Hepatocyte (in vitro differentiated cells): ENCODE data around the gene EPRS1. TPM values are rescaled to one million over a fixed set of nuclear protein-coding genes. Genes with fewer than 3 reads are reported as not detected.

Experiments
- DNase-seq: peaks from one replicate; pipeline ENCODE4 v3.0.0-alpha.2; 2016; ENCODE audit warnings: low spot score
- H2AFZ ChIP-seq: fragments of 200-600 bp; sonication (generic); 2 replicates; pipeline ENCODE4 v1.6.0; 2016; ENCODE audit warnings: antibody characterized with exemption, mild to moderate bottlenecking
- H3K27ac ChIP-seq: fragments of 200-600 bp; sonication (generic); 2 replicates; pipeline ENCODE4 v1.5.1; 2016; ENCODE audit warnings: mild to moderate bottlenecking
- H3K27me3 ChIP-seq: fragments of 200-600 bp; sonication (generic); 2 replicates; pipeline ENCODE4 v1.6.1; 2016
- H3K36me3 ChIP-seq: fragments of 200-600 bp; sonication (generic); replicated peaks from 2 replicates; pipeline ENCODE4 v1.5.1; 2016; ENCODE audit warnings: low read depth; ENCODE audit not compliant: insufficient read depth
- H3K4me1 ChIP-seq: fragments of 200-600 bp; sonication (generic); 2 replicates; pipeline ENCODE4 v1.5.1; 2016; ENCODE audit warnings: mild to moderate bottlenecking, moderate library complexity; ENCODE audit not compliant: insufficient read depth
- H3K4me2 ChIP-seq: fragments of 200-600 bp; sonication (generic); 2 replicates; pipeline ENCODE4 v1.6.0; 2016
- H3K4me3 ChIP-seq: fragments of 200-600 bp; sonication (generic); 2 replicates; pipeline ENCODE4 v1.5.1; 2016; ENCODE audit warnings: mild to moderate bottlenecking
- H3K79me2 ChIP-seq: fragments of 200-600 bp; sonication (generic); 2 replicates; pipeline ENCODE4 v1.6.0; 2017; ENCODE audit warnings: mild to moderate bottlenecking
- H3K9me2 ChIP-seq: fragments of 200-600 bp; sonication (generic); replicated peaks from 2 replicates; pipeline ENCODE4 v1.6.0; 2017; ENCODE audit warnings: mild to moderate bottlenecking; ENCODE audit not compliant: insufficient read depth
- H3K9me3 ChIP-seq: fragments of 200-600 bp; sonication (generic); 2 replicates; pipeline ENCODE4 v1.5.1; 2016; ENCODE audit warnings: low read depth, mild to moderate bottlenecking
- H4K20me1 ChIP-seq: fragments of 200-600 bp; sonication (generic); 2 replicates; pipeline ENCODE4 v1.6.0; 2016; ENCODE audit warnings: mild to moderate bottlenecking; ENCODE audit not compliant: insufficient read depth, poor library complexity, severe bottlenecking
- EZH2 ChIP-seq: fragments of 200-600 bp; sonication (generic); IDR thresholded peaks from 2 replicates; pipeline ENCODE4 v1.6.1; 2016; ENCODE audit warnings: antibody characterized with exemption, mild to moderate bottlenecking, borderline replicate concordance
- EZH2phosphoT487 ChIP-seq: fragments of 200-600 bp; sonication (generic); IDR thresholded peaks from one replicate; pipeline ENCODE4 v1.6.1; 2018; ENCODE audit warnings: antibody characterized with exemption, mild to moderate bottlenecking, low read depth, moderate library complexity; ENCODE audit not compliant: unreplicated experiment, severe bottlenecking
- WGBS: methylation state at CpG from one replicate; pipeline ENCODE4 v1.1.6; 2016; ENCODE audit warnings: low lambda C conversion rate; ENCODE audit errors: missing lambda C conversion rate; 5-methylcytosine and 5-hydroxymethylcytosine counted together
- polyA plus RNA-seq: library from polyadenylated mRNA; unstranded; fragments of >200 nt; fragmentation: Nextera tagmentation; extraction: Ambion mirVana; gene quantifications from 2 replicates; pipeline ENCODE4 v1.2.1, GENCODE V29; 2016
- total RNA-seq: library from RNA; depleted of rRNA; stranded (reverse); fragments of >200 nt; gene quantifications from 2 replicates; pipeline ENCODE4 v1.2.3, GENCODE V29; 2014
- TF ChIP-seq, protein P1 (sequence below): fragments of 200-600 bp; sonication (generic); IDR thresholded peaks from 2 replicates; pipeline ENCODE4 v1.5.1; 2016; ENCODE audit warnings: antibody characterized with exemption, mild to moderate bottlenecking; ENCODE audit not compliant: poor library complexity

The EPRS1 gene
- total and polyA plus RNA-seq, 2 experiments from 2014 or later, result 49.7 to 66.3 TPM

- no peaks in the 10 kb centered on the region for H3K9me3 ChIP-seq
- WGBS, result 51% methylated on average over 3 of the region's 3 CpGs
- DNase-seq, result no peak
- TF ChIP-seq, protein P1, sequence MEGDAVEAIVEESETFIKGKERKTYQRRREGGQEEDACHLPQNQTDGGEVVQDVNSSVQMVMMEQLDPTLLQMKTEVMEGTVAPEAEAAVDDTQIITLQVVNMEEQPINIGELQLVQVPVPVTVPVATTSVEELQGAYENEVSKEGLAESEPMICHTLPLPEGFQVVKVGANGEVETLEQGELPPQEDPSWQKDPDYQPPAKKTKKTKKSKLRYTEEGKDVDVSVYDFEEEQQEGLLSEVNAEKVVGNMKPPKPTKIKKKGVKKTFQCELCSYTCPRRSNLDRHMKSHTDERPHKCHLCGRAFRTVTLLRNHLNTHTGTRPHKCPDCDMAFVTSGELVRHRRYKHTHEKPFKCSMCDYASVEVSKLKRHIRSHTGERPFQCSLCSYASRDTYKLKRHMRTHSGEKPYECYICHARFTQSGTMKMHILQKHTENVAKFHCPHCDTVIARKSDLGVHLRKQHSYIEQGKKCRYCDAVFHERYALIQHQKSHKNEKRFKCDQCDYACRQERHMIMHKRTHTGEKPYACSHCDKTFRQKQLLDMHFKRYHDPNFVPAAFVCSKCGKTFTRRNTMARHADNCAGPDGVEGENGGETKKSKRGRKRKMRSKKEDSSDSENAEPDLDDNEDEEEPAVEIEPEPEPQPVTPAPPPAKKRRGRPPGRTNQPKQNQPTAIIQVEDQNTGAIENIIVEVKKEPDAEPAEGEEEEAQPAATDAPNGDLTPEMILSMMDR, result no peak
- TF ChIP-seq EZH2phosphoT487 (no peak), EZH2 (no peak)
- no peaks in the 10 kb centered on the region for H3K36me3 ChIP-seq
- no peak overlapping the region for H3K27ac ChIP-seq
- no peaks in the 10 kb centered on the region for H3K27me3 ChIP-seq
- H2AFZ ChIP-seq, result no peak overlapping the region
- H3K79me2 ChIP-seq, result no peaks in the 10 kb centered on the region
- no peak overlapping the region for H3K4me2 ChIP-seq
- H3K4me1 ChIP-seq, result no peaks in the 10 kb centered on the region
- no peaks in the 10 kb centered on the region for H3K9me2 ChIP-seq
- H4K20me1 ChIP-seq, result no peaks in the 10 kb centered on the region
- H3K4me3 ChIP-seq, result no peak overlapping the region
Observed at GRCh38 chr1:220012259-220012658, 34.0 kb downstream of the EPRS1 start.

GRCh38 chr1:220011620-220012019 is 34.7 kb downstream of the EPRS1 start:
- Histone ChIP-seq H3K36me3 (no peaks in the 10 kb centered on the region), H3K4me2 (no peak overlapping the region), H3K4me1 (no peaks in the 10 kb centered on the region), H3K4me3 (no peak overlapping the region), H3K27me3 (no peaks in the 10 kb centered on the region), H3K27ac (no peak overlapping the region), H2AFZ (no peak overlapping the region), H4K20me1 (no peaks in the 10 kb centered on the region), H3K9me3 (no peaks in the 10 kb centered on the region), H3K9me2 (no peaks in the 10 kb centered on the region), H3K79me2 (no peaks in the 10 kb centered on the region)
- DNase-seq, result no peak
- TF ChIP-seq EZH2phosphoT487 (no peak), EZH2 (no peak)
- TF ChIP-seq, protein P1, result no peak

GRCh38 chr1:220007438-220007837 is 38.9 kb downstream of the EPRS1 start:
- H3K4me3 ChIP-seq, result no peak overlapping the region
- H3K27ac ChIP-seq, result no peak overlapping the region
- no peak overlapping the region for H2AFZ ChIP-seq
- no peaks in the 10 kb centered on the region for H3K4me1 ChIP-seq
- no peaks in the 10 kb centered on the region for H3K9me2 ChIP-seq
- TF ChIP-seq EZH2, result no peak
- no peak for TF ChIP-seq EZH2phosphoT487
- TF ChIP-seq, protein P1, result no peak
- no peaks in the 10 kb centered on the region for H4K20me1 ChIP-seq
- no peaks in the 10 kb centered on the region for H3K9me3 ChIP-seq
- 89% methylated on average over 3 of the region's 3 CpGs for WGBS
- no peaks in the 10 kb centered on the region for H3K27me3 ChIP-seq
- H3K36me3 ChIP-seq, result no peaks in the 10 kb centered on the region
- DNase-seq, result no peak
- no peak overlapping the region for H3K4me2 ChIP-seq
- H3K79me2 ChIP-seq, result no peaks in the 10 kb centered on the region

- no peak overlapping the region for H3K27ac ChIP-seq
- no peaks in the 10 kb centered on the region for H3K27me3 ChIP-seq
- TF ChIP-seq, protein P1, result no peak
- TF ChIP-seq EZH2phosphoT487 (no peak), EZH2 (no peak)
- H3K9me2 ChIP-seq, result no peaks in the 10 kb centered on the region
- no peaks in the 10 kb centered on the region for H3K79me2 ChIP-seq
- H4K20me1 ChIP-seq, result no peaks in the 10 kb centered on the region
- no peak overlapping the region for H2AFZ ChIP-seq
- 93% methylated on average over 5 of the region's 5 CpGs for WGBS
- DNase-seq, result no peak
- no peaks in the 10 kb centered on the region for H3K9me3 ChIP-seq
- H3K4me2 ChIP-seq, result no peak overlapping the region
- H3K4me3 ChIP-seq, result no peak overlapping the region
- H3K4me1 ChIP-seq, result no peaks in the 10 kb centered on the region
- H3K36me3 ChIP-seq, result no peaks in the 10 kb centered on the region
Observed at GRCh38 chr1:220005489-220005888, 40.8 kb downstream of the EPRS1 start.
